HG03175 (cell line): Measurements from ENCODE around the gene ZRANB3.
A peak's percentile ranks its signal among the peaks of the same experiment; 100 is the strongest.
"Not testable (repeated sequence)": the region's sequence is repeated elsewhere in the genome, so short reads cannot be mapped to it uniquely, and the experiment has no call there.

Experiments
- ATAC-seq: cut with Tn5 transposase; IDR thresholded peaks from one replicate; pipeline ENCODE4 v1.9.1; 2021; ENCODE audit warnings: mild to moderate bottlenecking, moderate library complexity; ENCODE audit not compliant: unreplicated experiment

Gene ZRANB3

GRCh38 chr2:135337071-135337470, 193.9 kb downstream of the ZRANB3 start:
- no peak for ATAC-seq

GRCh38 chr2:135335256-135335655, 195.8 kb downstream of the ZRANB3 start:
- no peak for ATAC-seq

- ATAC-seq, result no peak
These were observed 203.9 kb downstream of the ZRANB3 start for GRCh38 chr2:135327146-135327545.

GRCh38 chr2:135320465-135321355, 210.3 kb downstream of the ZRANB3 start:
- ATAC-seq, result no peak

- no peak for ATAC-seq
These were observed 212.2 kb downstream of the ZRANB3 start for GRCh38 chr2:135318808-135319207.

- no peak for ATAC-seq
These were observed 213.6 kb downstream of the ZRANB3 start for GRCh38 chr2:135317375-135317774.

GRCh38 chr2:135311962-135312361, 219.1 kb downstream of the ZRANB3 start:
- no peak for ATAC-seq

GRCh38 chr2:135311268-135311667, 219.8 kb downstream of the ZRANB3 start:
- ATAC-seq, result no peak

- ATAC-seq, result no peak
These were observed 226.3 kb downstream of the ZRANB3 start for GRCh38 chr2:135304694-135305093.

GRCh38 chr2:135299658-135300244, 231.3 kb downstream of the ZRANB3 start:
- peak; percentile 83 for ATAC-seq

- no peak for ATAC-seq
These were observed 231.9 kb downstream of the ZRANB3 start for GRCh38 chr2:135299165-135299564.

- ATAC-seq, result not testable (repeated sequence)
These were observed 243.9 kb downstream of the ZRANB3 start for GRCh38 chr2:135287121-135287520.

GRCh38 chr2:135285391-135285790, 245.6 kb downstream of the ZRANB3 start:
- ATAC-seq, result no peak

GRCh38 chr2:135281379-135281778, 249.6 kb downstream of the ZRANB3 start:
- ATAC-seq, result no peak

- ATAC-seq, result no peak
These were observed 251.8 kb downstream of the ZRANB3 start for GRCh38 chr2:135279209-135279608.

- no peak for ATAC-seq
These were observed 254.5 kb downstream of the ZRANB3 start for GRCh38 chr2:135276525-135276924.

GRCh38 chr2:135271006-135271405, 260.0 kb downstream of the ZRANB3 start:
- ATAC-seq, result no peak

- ATAC-seq, result no peak
These were observed 265.0 kb downstream of the ZRANB3 start for GRCh38 chr2:135265960-135266490.

- ATAC-seq, result no peak
These were observed 271.9 kb downstream of the ZRANB3 start for GRCh38 chr2:135259123-135259522.

GRCh38 chr2:135258193-135258592, 272.8 kb downstream of the ZRANB3 start:
- ATAC-seq, result no peak

GRCh38 chr2:135257383-135258090, 273.5 kb downstream of the ZRANB3 start:
- ATAC-seq, result no peak
